CD4-positive, CD25-positive, alpha-beta regulatory T cell (primary cell): Measurements from ENCODE around the gene LRRFIP1. TPM values are rescaled to one million over a fixed set of nuclear protein-coding genes. Genes with fewer than 3 reads are reported as not detected.

Experiments
- ATAC-seq, 2 donors: fragments of 150-1000 bp; cut with Tn5 transposase; one replicate each; pipeline ENCODE4 v1.10.0; 2021; ENCODE audit warnings: low read depth in 2 of 2, moderate number of reproducible peaks in 2 of 2, moderate library complexity in 1 of 2
- DNase-seq, 3 donors: peaks; one replicate each; pipeline versions ENCODE4 v3.0.0 to v3.0.0-alpha.2; 2012 to 2022; ENCODE audit warnings: mixed read lengths in 1 of 3
- H3K27ac ChIP-seq: one replicate; pipeline ENCODE4 v1.7.0; 2013; ENCODE audit warnings: mild to moderate bottlenecking, low read length; ENCODE audit not compliant: insufficient read depth, poor library complexity, severe bottlenecking
- H3K27me3 ChIP-seq: one replicate; pipeline ENCODE4 v1.7.0; 2013; ENCODE audit warnings: low read length; ENCODE audit not compliant: control insufficient read depth, insufficient read depth
- H3K36me3 ChIP-seq: one replicate; pipeline ENCODE4 v1.7.0; 2013; ENCODE audit warnings: mild to moderate bottlenecking, low read length, moderate library complexity; ENCODE audit not compliant: control insufficient read depth, insufficient read depth
- H3K4me1 ChIP-seq: 2 replicates; pipeline ENCODE4 v1.7.0; 2013; ENCODE audit warnings: mild to moderate bottlenecking, low read length; ENCODE audit not compliant: insufficient read depth, control insufficient read depth, poor library complexity, severe bottlenecking
- H3K4me3 ChIP-seq: one replicate; pipeline ENCODE4 v1.7.0; 2013; ENCODE audit warnings: low read depth, mild to moderate bottlenecking, low read length, moderate library complexity
- H3K9me3 ChIP-seq, 2 experiments: 1 replicate in 1 of 2; 2 replicates in 1 of 2; pipeline ENCODE4 v1.7.0; 2013; ENCODE audit warnings: low read length in 2 of 2, mild to moderate bottlenecking in 1 of 2, moderate library complexity in 1 of 2; ENCODE audit not compliant: control insufficient read depth in 2 of 2
- H3K27ac Mint-ChIP-seq, 3 donors: one replicate each; pipeline ENCODE4 v1.8.0; 2020 to 2022; ENCODE audit warnings: mild to moderate bottlenecking in 3 of 3, mixed read lengths in 3 of 3, moderate library complexity in 2 of 3
- H3K27me3 Mint-ChIP-seq: one replicate; pipeline ENCODE4 v1.8.0; 2022; ENCODE audit warnings: mild to moderate bottlenecking, mixed read lengths
- H3K36me3 Mint-ChIP-seq: one replicate; pipeline ENCODE4 v1.8.0; 2020; ENCODE audit warnings: mixed read lengths
- H3K4me1 Mint-ChIP-seq, 4 donors: one replicate each; pipeline ENCODE4 v1.8.0; 2020 to 2022; ENCODE audit warnings: mixed read lengths in 4 of 4, mild to moderate bottlenecking in 1 of 4
- H3K4me3 Mint-ChIP-seq, 4 donors: one replicate each; pipeline ENCODE4 v1.8.0; 2020 to 2022; ENCODE audit warnings: mild to moderate bottlenecking in 4 of 4, mixed read lengths in 4 of 4, moderate library complexity in 3 of 4
- H3K9me3 Mint-ChIP-seq, 7 donors: one replicate each; pipeline ENCODE4 v1.8.0; 2020 to 2022; ENCODE audit warnings: mixed read lengths in 7 of 7, mild to moderate bottlenecking in 3 of 7, moderate library complexity in 2 of 7
- polyA plus RNA-seq, 4 donors: library from polyadenylated mRNA; unstranded; fragments of 300-500 nt; fragmentation: Illumina TruSeq; gene quantifications; one replicate each; pipeline ENCODE4 v1.2.3, GENCODE V29; 2021
- total RNA-seq: library from RNA; stranded (reverse); gene quantifications from one replicate; pipeline ENCODE4 v1.2.3, GENCODE V29; 2022

LRRFIP1 gene
- total and polyA plus RNA-seq, 5 donors from 2014 or later, result 69.4 to 183 (median 80.3) TPM

- Mint-ChIP-seq H3K27ac (no peak overlapping the region), H3K27me3 (peaks cover 53% of the 10 kb centered on the region), H3K9me3 (peaks cover 0 to 3% (median 0%) of the 10 kb centered on the region in 7 donors), H3K4me3 (no peak overlapping the region), H3K36me3 (peaks cover 6% of the 10 kb centered on the region), H3K4me1 (peaks cover 0 to 11% (median 5%) of the 10 kb centered on the region in 4 donors)
- no peak overlapping the region for H3K27ac ChIP-seq
- no peak for ATAC-seq
- peaks cover 13% of the 10 kb centered on the region for H3K27me3 ChIP-seq
- no peaks in the 10 kb centered on the region for H3K9me3 ChIP-seq
- H3K36me3 ChIP-seq, result no peaks in the 10 kb centered on the region
- no peaks in the 10 kb centered on the region for H3K4me1 ChIP-seq
- H3K4me3 ChIP-seq, result no peak overlapping the region
- DNase-seq, result no peak
Measured at GRCh38 chr2:237657063-237657462, 29.7 kb downstream of the LRRFIP1 start.

- peaks cover 0 to 3% (median 0%) of the 10 kb centered on the region in 7 donors for H3K9me3 Mint-ChIP-seq
- H3K27ac Mint-ChIP-seq, result no peak overlapping the region
- H3K4me3 Mint-ChIP-seq, result no peak overlapping the region
- no peak overlapping the region for H3K27ac ChIP-seq
- H3K9me3 ChIP-seq, result no peaks in the 10 kb centered on the region
- DNase-seq (no peak), ATAC-seq (no peak)
- no peaks in the 10 kb centered on the region for H3K36me3 ChIP-seq
- H3K4me1 Mint-ChIP-seq, result peaks cover 0 to 12% (median 6%) of the 10 kb centered on the region in 4 donors
- no peaks in the 10 kb centered on the region for H3K4me1 ChIP-seq
- peaks cover 63% of the 10 kb centered on the region for H3K27me3 Mint-ChIP-seq
- peaks cover 4% of the 10 kb centered on the region for H3K36me3 Mint-ChIP-seq
- H3K4me3 ChIP-seq, result no peak overlapping the region
- peaks cover 15% of the 10 kb centered on the region for H3K27me3 ChIP-seq
Measured at GRCh38 chr2:237660381-237660900, 33.1 kb downstream of the LRRFIP1 start.

GRCh38 chr2:237661270-237661669 lies 33.9 kb downstream of the LRRFIP1 start:
- ATAC-seq (no peak), DNase-seq (no peak)
- H3K4me3 Mint-ChIP-seq, result no peak overlapping the region
- H3K4me1 ChIP-seq, result no peaks in the 10 kb centered on the region
- H3K4me3 ChIP-seq, result no peak overlapping the region
- peaks cover 0 to 7% (median 4%) of the 10 kb centered on the region in 4 donors for H3K4me1 Mint-ChIP-seq
- H3K36me3 Mint-ChIP-seq, result peaks cover 4% of the 10 kb centered on the region
- no peaks in the 10 kb centered on the region for H3K9me3 ChIP-seq
- H3K27ac ChIP-seq, result no peak overlapping the region
- no peaks in the 10 kb centered on the region for H3K36me3 ChIP-seq
- H3K27me3 Mint-ChIP-seq, result peaks cover 65% of the 10 kb centered on the region
- peak overlapping the region in 1 of 3 donors; percentile 11 for H3K27ac Mint-ChIP-seq
- H3K27me3 ChIP-seq, result peaks cover 15% of the 10 kb centered on the region
- H3K9me3 Mint-ChIP-seq, result peaks cover 0 to 3% (median 0%) of the 10 kb centered on the region in 7 donors

- Mint-ChIP-seq H3K9me3 (peaks cover 0 to 3% (median 0%) of the 10 kb centered on the region in 7 donors), H3K27me3 (peaks cover 65% of the 10 kb centered on the region), H3K4me3 (no peak overlapping the region), H3K36me3 (peaks cover 2% of the 10 kb centered on the region), H3K27ac (peak overlapping the region in 1 of 3 donors; percentile 84), H3K4me1 (peaks cover 0 to 7% (median 4%) of the 10 kb centered on the region in 4 donors)
- H3K36me3 ChIP-seq, result no peaks in the 10 kb centered on the region
- DNase-seq (no peak), ATAC-seq (no peak)
- no peak overlapping the region for H3K4me3 ChIP-seq
- H3K9me3 ChIP-seq, result no peaks in the 10 kb centered on the region
- no peaks in the 10 kb centered on the region for H3K4me1 ChIP-seq
- H3K27ac ChIP-seq, result no peak overlapping the region
- peaks cover 15% of the 10 kb centered on the region for H3K27me3 ChIP-seq
Measured at GRCh38 chr2:237661799-237662328, 34.5 kb downstream of the LRRFIP1 start.

- DNase-seq (peak in 2 of 3 donors; percentile 13 to 30), ATAC-seq (peak; percentile 34)
- H3K4me1 Mint-ChIP-seq, result peaks cover 0 to 7% (median 4%) of the 10 kb centered on the region in 4 donors
- Histone ChIP-seq H3K4me3 (no peak overlapping the region), H3K36me3 (no peaks in the 10 kb centered on the region), H3K27ac (no peak overlapping the region), H3K27me3 (peaks cover 13% of the 10 kb centered on the region), H3K9me3 (no peaks in the 10 kb centered on the region), H3K4me1 (no peaks in the 10 kb centered on the region)
- H3K4me3 Mint-ChIP-seq, result no peak overlapping the region
- no peaks in the 10 kb centered on the region for H3K36me3 Mint-ChIP-seq
- peak overlapping the region in 1 of 3 donors; percentile 80 for H3K27ac Mint-ChIP-seq
- peaks cover 63% of the 10 kb centered on the region for H3K27me3 Mint-ChIP-seq
- H3K9me3 Mint-ChIP-seq, result peaks cover 0 to 2% (median 0%) of the 10 kb centered on the region in 7 donors
Measured at GRCh38 chr2:237662671-237663093, 35.3 kb downstream of the LRRFIP1 start.

- Mint-ChIP-seq H3K4me1 (peaks cover 0 to 7% (median 4%) of the 10 kb centered on the region in 4 donors), H3K36me3 (no peaks in the 10 kb centered on the region), H3K27me3 (peaks cover 59% of the 10 kb centered on the region), H3K4me3 (no peak overlapping the region), H3K27ac (peak overlapping the region in 1 of 3 donors; percentile 28), H3K9me3 (peaks cover 0 to 2% (median 0%) of the 10 kb centered on the region in 7 donors)
- no peaks in the 10 kb centered on the region for H3K4me1 ChIP-seq
- no peak overlapping the region for H3K4me3 ChIP-seq
- H3K36me3 ChIP-seq, result no peaks in the 10 kb centered on the region
- no peak for ATAC-seq
- no peak overlapping the region for H3K27ac ChIP-seq
- H3K27me3 ChIP-seq, result peaks cover 12% of the 10 kb centered on the region
- no peaks in the 10 kb centered on the region for H3K9me3 ChIP-seq
- no peak for DNase-seq
Measured at GRCh38 chr2:237663517-237664110, 36.2 kb downstream of the LRRFIP1 start.

- H3K4me1 Mint-ChIP-seq, result peaks cover 0 to 7% (median 4%) of the 10 kb centered on the region in 4 donors
- no peak for DNase-seq
- H3K36me3 Mint-ChIP-seq, result no peaks in the 10 kb centered on the region
- H3K4me3 Mint-ChIP-seq, result no peak overlapping the region
- H3K4me3 ChIP-seq, result no peak overlapping the region
- no peaks in the 10 kb centered on the region for H3K36me3 ChIP-seq
- no peak for ATAC-seq
- H3K27ac Mint-ChIP-seq, result no peak overlapping the region
- H3K9me3 Mint-ChIP-seq, result peaks cover 0 to 2% (median 0%) of the 10 kb centered on the region in 7 donors
- peaks cover 54% of the 10 kb centered on the region for H3K27me3 Mint-ChIP-seq
- no peaks in the 10 kb centered on the region for H3K4me1 ChIP-seq
- H3K27me3 ChIP-seq, result peaks cover 9% of the 10 kb centered on the region
- H3K27ac ChIP-seq, result no peak overlapping the region
- no peaks in the 10 kb centered on the region for H3K9me3 ChIP-seq
Measured at GRCh38 chr2:237664151-237664550, 36.8 kb downstream of the LRRFIP1 start.
